K562 (cell line): ENCODE results near the gene CCNJL. TPM values are rescaled to one million over a fixed set of nuclear protein-coding genes. Genes with fewer than 3 reads are reported as not detected.

Source experiments
- ATAC-seq: fragments of 200-7000 bp; cut with Tn5 transposase; 3 replicates; pipeline ENCODE4 v1.9.1; 2020; ENCODE audit warnings: moderate library complexity
- BruUV-seq: library from RNA; stranded (reverse); fragments of 400-500 nt; replicated peaks from 2 replicates; lab custom pipeline; 2021; lab: Mats Ljungman, UMichigan
- CTCF ChIA-PET: fragments of 300-600 bp; formaldehyde crosslinking; extraction: SDS; loops from one replicate; lab custom pipeline; 2021; ENCODE audit warnings: low intra/inter-chr PET ratio; lab: Yijun Ruan, JAX
- POLR2A ChIA-PET: fragments of 300-600, 350-650 bp; sonication (Branson Sonifier 250); formaldehyde crosslinking; extraction: SDS; loops from one replicate; lab custom pipeline; 2021; ENCODE audit warnings: antibody characterized with exemption, inconsistent platforms; lab: Yijun Ruan, JAX
- DNase-seq, 4 experiments: peaks; one replicate each; pipeline versions ENCODE4 v3.0.0 to v3.0.0-alpha.2; 2011 to 2018; ENCODE audit warnings: low spot score in 3 of 4, mixed read lengths in 3 of 4; ENCODE audit errors: extremely low read depth in 1 of 4
- FAIRE-seq: peaks from 2 replicates; lab custom pipeline; 2011; peaks lifted over from hg19 to GRCh38; lab: Jason Lieb, UNC
- H2AFZ ChIP-seq: 2 replicates; pipeline ENCODE4 v1.6.0; 2011; ENCODE audit warnings: low read depth, low read length, control low read depth, inconsistent platforms
- H3K27ac ChIP-seq: fragments of 200-600 bp; 3 replicates; pipeline ENCODE4 v1.8.0; 2011; ENCODE audit warnings: low read depth, mild to moderate bottlenecking, control low read depth, inconsistent platforms, low read length, moderate library complexity, mixed read lengths; ENCODE audit errors: extremely low read depth
- H3K27me3 ChIP-seq, 2 experiments: fragments of 300-600 bp in 1 of 2; 2 replicates in 1 of 2; 3 replicates in 1 of 2; pipeline versions ENCODE4 v1.6.0 to v1.8.0; 2011; ENCODE audit warnings: inconsistent platforms in 2 of 2, low read length in 2 of 2, mild to moderate bottlenecking in 1 of 2, mixed read lengths in 1 of 2, moderate library complexity in 1 of 2; ENCODE audit not compliant: control insufficient read depth in 2 of 2, insufficient read depth in 2 of 2
- H3K36me3 ChIP-seq: fragments of 300-600 bp; 3 replicates; pipeline ENCODE4 v1.8.0; 2011; ENCODE audit warnings: mild to moderate bottlenecking, low read length, inconsistent platforms; ENCODE audit not compliant: control insufficient read depth, insufficient read depth
- H3K4me1 ChIP-seq, 2 experiments: fragments of 200-600 bp in 1 of 2; replicated peaks in 1 of 2; 2 replicates in 1 of 2; 3 replicates in 1 of 2; pipeline versions ENCODE4 v1.5.1 to v1.8.0; 2011; ENCODE audit warnings: inconsistent platforms in 2 of 2, low read length in 2 of 2, mild to moderate bottlenecking in 1 of 2, mixed read lengths in 1 of 2, moderate library complexity in 1 of 2; ENCODE audit not compliant: control insufficient read depth in 2 of 2, insufficient read depth in 2 of 2
- H3K4me2 ChIP-seq: 2 replicates; pipeline ENCODE4 v1.6.1; 2011; ENCODE audit warnings: low read length, control low read depth, inconsistent platforms, mixed read lengths; ENCODE audit not compliant: insufficient read depth
- H3K4me3 ChIP-seq: fragments of 200-600 bp; sonication (generic), shearing (Covaris generic); 2 replicates; pipeline ENCODE4 v1.5.1; 2016; ENCODE audit warnings: control low read depth, inconsistent platforms
- H3K79me2 ChIP-seq: fragments of 200-600 bp; 3 replicates; pipeline ENCODE4 v1.8.0; 2011; ENCODE audit warnings: low read length, inconsistent platforms; ENCODE audit not compliant: control insufficient read depth, insufficient read depth
- H3K9ac ChIP-seq, 2 experiments: 2 replicates each; pipeline versions ENCODE4 v1.6.0 to v1.6.1; 2011; ENCODE audit warnings: low read depth in 2 of 2, low read length in 2 of 2, control low read depth in 1 of 2, inconsistent platforms in 1 of 2, mild to moderate bottlenecking in 1 of 2, mixed read lengths in 1 of 2; ENCODE audit not compliant: insufficient read depth in 1 of 2
- H3K9me1 ChIP-seq: one replicate; pipeline ENCODE4 v1.6.0; 2011; ENCODE audit warnings: inconsistent platforms, mild to moderate bottlenecking, low read length, moderate library complexity; ENCODE audit not compliant: control insufficient read depth, insufficient read depth
- H3K9me3 ChIP-seq: replicated peaks from 2 replicates; pipeline ENCODE4 v1.5.1; 2011; ENCODE audit warnings: low read depth, low read length, inconsistent platforms; ENCODE audit not compliant: control insufficient read depth, insufficient read depth
- H4K20me1 ChIP-seq: replicated peaks from 2 replicates; pipeline ENCODE4 v1.6.1; 2011; ENCODE audit warnings: low read length, inconsistent platforms, mixed read lengths; ENCODE audit not compliant: control insufficient read depth, insufficient read depth
- DACH1 ChIP-seq: fragments of 450-650 bp; IDR thresholded peaks from 2 replicates; pipeline ENCODE4 v1.6.1; 2018; ENCODE audit not compliant: partially characterized antibody
- HDAC6 ChIP-seq: IDR thresholded peaks from 2 replicates; pipeline ENCODE4 v1.6.1; 2012; ENCODE audit warnings: low read depth, mild to moderate bottlenecking, control low read depth, inconsistent platforms, low read length, moderate library complexity
- HNRNPL ChIP-seq: fragments of 200-400 bp; formaldehyde crosslinking; IDR thresholded peaks from 2 replicates; pipeline ENCODE4 v1.6.1; 2017; ENCODE audit warnings: low read depth, mild to moderate bottlenecking, low read length
- ILF3 ChIP-seq: fragments of 450-650 bp; IDR thresholded peaks from 2 replicates; pipeline ENCODE4 v1.6.1; 2018; ENCODE audit warnings: antibody characterized with exemption, mild to moderate bottlenecking, moderate library complexity, borderline replicate concordance
- KHSRP ChIP-seq: fragments of 450-650 bp; IDR thresholded peaks from 2 replicates; pipeline ENCODE4 v1.6.1; 2017
- ZNF124 ChIP-seq: sonication (generic); formaldehyde crosslinking; IDR thresholded peaks from 2 replicates; pipeline ENCODE4 v1.8.1; 2022; ENCODE audit warnings: missing genetic modification reagents
- WGBS: fragments of 100-300 bp; shearing (Covaris generic); methylation state at CpG from one replicate; pipeline ENCODE4 v1.1.6; 2016; ENCODE audit warnings: low coverage, mixed read lengths; ENCODE audit not compliant: insufficient coverage; ENCODE audit errors: missing lambda C conversion rate; 5-methylcytosine and 5-hydroxymethylcytosine counted together
- in situ Hi-C: fragments of 300-500 bp; cut with MboI; formaldehyde crosslinking; loops from 4 replicates; pipeline ENCODE4 v1.15.0; 2018; ENCODE audit warnings: inconsistent platforms, mixed read lengths
- intact Hi-C: fragments of 100-400 bp; cut with micrococcal nuclease; formaldehyde crosslinking; loops from 2 replicates; pipeline ENCODE4 v1.14.2; 2022
- polyA plus RNA-seq, 8 experiments: library from polyadenylated mRNA; depleted of rRNA in 4 of 8; stranded (reverse) in 5 of 8; unstranded in 3 of 8; fragments of >200 nt; fragmentation: Nextera tagmentation in 2 of 8; fragmentation: Illumina TruSeq in 1 of 8; extraction: Ambion mirVana in 2 of 8; extraction: Trizol in 1 of 8; gene quantifications; 2 replicates each; pipeline versions ENCODE4 v1.2.1 to v1.2.3, GENCODE V29; 2011 to 2014; ENCODE audit warnings: inconsistent platforms in 1 of 8, missing spikeins in 1 of 8
- total RNA-seq, 7 experiments: library from RNA; depleted of rRNA in 6 of 7; stranded (reverse); fragments of >200 nt in 6 of 7; fragmentation: Illumina TruSeq in 2 of 7; extraction: Trizol in 2 of 7; gene quantifications; 2 replicates each; pipeline versions ENCODE4 v1.2.1 to v1.2.3, GENCODE V29; 2011 to 2021; ENCODE audit warnings: low replicate concordance in 1 of 7
- TF ChIP-seq, protein P1 (sequence below): sonication (generic); formaldehyde crosslinking; IDR thresholded peaks from 2 replicates; pipeline ENCODE4 v1.8.0; 2023; ENCODE audit warnings: mild to moderate bottlenecking, missing genetic modification reagents
- TF ChIP-seq, protein P2 (sequence below): fragments of 250-450 bp; sonication (Bioruptor Pico); IDR thresholded peaks from 2 replicates; pipeline ENCODE4 v1.8.0; 2022; ENCODE audit warnings: inconsistent platforms, mild to moderate bottlenecking, moderate library complexity, borderline replicate concordance

Gene CCNJL
- total and polyA plus RNA-seq, 9 of the 15 experiments (the other 6 are each of a cell fraction or from before 2014, with no cell fraction given): 0.04 TPM; not detected in 8

GRCh38 chr5:160227012-160227411 is 85.4 kb downstream of the CCNJL start:
- Histone ChIP-seq H3K4me1 (no peaks in the 10 kb centered on the region; a peak in 2 of 5 replicates), H4K20me1 (no peaks in the 10 kb centered on the region), H3K9me1 (no peaks in the 10 kb centered on the region), H3K4me2 (no peak overlapping the region), H3K9ac (no peak overlapping the region), H3K27me3 (peaks cover 8 to 20% of the 10 kb centered on the region in 2 experiments), H2AFZ (no peak overlapping the region), H3K79me2 (no peaks in the 10 kb centered on the region), H3K27ac (no peak overlapping the region), H3K4me3 (no peak overlapping the region), H3K9me3 (no peaks in the 10 kb centered on the region), H3K36me3 (no peaks in the 10 kb centered on the region)
- TF ChIP-seq HNRNPL (no peak), ILF3 (no peak), ZNF124 (CRISPR knock-in tag) (no peak), KHSRP (no peak), DACH1 (no peak), HDAC6 (no peak)
- TF ChIP-seq, protein P1, sequence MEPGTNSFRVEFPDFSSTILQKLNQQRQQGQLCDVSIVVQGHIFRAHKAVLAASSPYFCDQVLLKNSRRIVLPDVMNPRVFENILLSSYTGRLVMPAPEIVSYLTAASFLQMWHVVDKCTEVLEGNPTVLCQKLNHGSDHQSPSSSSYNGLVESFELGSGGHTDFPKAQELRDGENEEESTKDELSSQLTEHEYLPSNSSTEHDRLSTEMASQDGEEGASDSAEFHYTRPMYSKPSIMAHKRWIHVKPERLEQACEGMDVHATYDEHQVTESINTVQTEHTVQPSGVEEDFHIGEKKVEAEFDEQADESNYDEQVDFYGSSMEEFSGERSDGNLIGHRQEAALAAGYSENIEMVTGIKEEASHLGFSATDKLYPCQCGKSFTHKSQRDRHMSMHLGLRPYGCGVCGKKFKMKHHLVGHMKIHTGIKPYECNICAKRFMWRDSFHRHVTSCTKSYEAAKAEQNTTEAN (CRISPR knock-in tag): no peak
- TF ChIP-seq, protein P2, sequence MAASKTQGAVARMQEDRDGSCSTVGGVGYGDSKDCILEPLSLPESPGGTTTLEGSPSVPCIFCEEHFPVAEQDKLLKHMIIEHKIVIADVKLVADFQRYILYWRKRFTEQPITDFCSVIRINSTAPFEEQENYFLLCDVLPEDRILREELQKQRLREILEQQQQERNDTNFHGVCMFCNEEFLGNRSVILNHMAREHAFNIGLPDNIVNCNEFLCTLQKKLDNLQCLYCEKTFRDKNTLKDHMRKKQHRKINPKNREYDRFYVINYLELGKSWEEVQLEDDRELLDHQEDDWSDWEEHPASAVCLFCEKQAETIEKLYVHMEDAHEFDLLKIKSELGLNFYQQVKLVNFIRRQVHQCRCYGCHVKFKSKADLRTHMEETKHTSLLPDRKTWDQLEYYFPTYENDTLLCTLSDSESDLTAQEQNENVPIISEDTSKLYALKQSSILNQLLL (CRISPR knock-in tag): no peak
- BruUV-seq: no TSS peak
- intact Hi-C loops: no loop called here
- DNase-seq (no peak), FAIRE-seq (no peak), ATAC-seq (no peak)
- WGBS: 5% methylated on average over 2 of the region's 2 CpGs
- in situ Hi-C loops: no loop called here
- POLR2A ChIA-PET: interaction anchor here (0.6 to 1.2 kb wide), 4 partner anchors 10 to 186 kb away, joined by 3 to 4 read pairs (median 3); no protein-coding TSS in a partner anchor
- CTCF ChIA-PET: no interaction called here
